Activated gamma-delta T cell treated with Interleukin-2 at 50 U/mL for 16 hours (primary cell): ENCODE measurements around the gene APMAP.

Source experiments
- DNase-seq: peaks from one replicate; pipeline ENCODE4 v3.0.0-alpha.2; 2020

The APMAP gene

DNA sequence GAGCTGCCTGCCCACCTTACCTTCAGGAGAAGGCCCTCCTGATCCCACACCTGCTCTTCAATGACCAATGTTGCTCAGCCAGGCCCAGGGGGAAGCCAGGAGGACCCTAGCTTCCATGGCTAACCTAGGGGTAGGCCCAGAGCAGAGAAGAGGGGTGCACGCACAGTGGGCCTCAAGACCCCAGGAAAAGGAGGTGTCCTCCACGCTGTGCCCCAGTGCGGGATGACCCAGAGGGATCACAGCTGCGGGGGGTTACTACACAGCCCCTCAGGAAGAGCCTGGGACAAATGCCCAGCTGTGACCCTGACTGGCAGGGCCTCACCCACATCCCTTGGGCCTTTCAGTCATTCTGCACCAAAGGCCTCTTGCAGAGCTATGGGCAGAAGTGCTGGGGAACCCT is 31.6 kb upstream of the APMAP start:
- no peak for DNase-seq

DNA sequence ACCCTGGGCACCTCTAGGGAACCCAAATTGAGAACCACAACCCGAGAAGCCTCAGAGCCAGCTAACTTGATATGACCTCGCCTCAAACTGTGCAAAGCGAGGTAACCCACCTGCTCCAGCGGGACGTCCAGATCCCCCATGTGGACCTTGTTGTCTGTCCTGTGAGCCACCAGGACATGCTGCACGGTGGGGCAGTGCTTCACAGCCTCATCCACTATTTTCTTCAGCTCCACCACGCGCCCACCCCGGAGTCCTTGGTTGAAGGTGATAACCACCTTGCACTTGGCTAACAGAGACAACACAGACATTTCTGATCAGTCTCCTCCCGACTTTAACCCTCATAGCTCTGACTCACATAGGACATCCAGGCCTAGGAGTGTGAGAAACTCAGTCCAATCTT is 30.8 kb upstream of the APMAP start:
- no peak for DNase-seq

DNA sequence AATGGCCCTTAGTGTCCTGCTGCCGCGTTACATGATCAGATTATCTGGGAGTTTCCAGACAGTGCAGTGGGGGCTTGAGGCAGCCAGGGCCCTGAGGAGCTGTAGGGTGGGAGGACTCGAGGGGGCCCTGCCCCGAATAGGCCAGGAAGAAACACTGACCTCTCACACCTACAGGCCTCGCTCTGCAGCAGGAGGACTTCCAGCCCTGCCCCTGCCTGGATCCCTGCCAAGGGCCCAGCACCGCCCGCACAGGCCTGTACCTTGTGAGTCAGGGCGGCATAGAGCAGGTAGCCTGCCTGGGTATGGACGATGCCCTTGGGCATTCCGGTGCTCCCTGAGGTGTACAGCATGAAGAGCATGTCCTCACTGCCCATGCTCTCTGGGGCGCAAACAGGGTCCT is 30.1 kb upstream of the APMAP start:
- no peak for DNase-seq

GRCh38 chr20:25021336-25021735 is 28.8 kb upstream of the APMAP start:
- DNase-seq: no peak

DNA sequence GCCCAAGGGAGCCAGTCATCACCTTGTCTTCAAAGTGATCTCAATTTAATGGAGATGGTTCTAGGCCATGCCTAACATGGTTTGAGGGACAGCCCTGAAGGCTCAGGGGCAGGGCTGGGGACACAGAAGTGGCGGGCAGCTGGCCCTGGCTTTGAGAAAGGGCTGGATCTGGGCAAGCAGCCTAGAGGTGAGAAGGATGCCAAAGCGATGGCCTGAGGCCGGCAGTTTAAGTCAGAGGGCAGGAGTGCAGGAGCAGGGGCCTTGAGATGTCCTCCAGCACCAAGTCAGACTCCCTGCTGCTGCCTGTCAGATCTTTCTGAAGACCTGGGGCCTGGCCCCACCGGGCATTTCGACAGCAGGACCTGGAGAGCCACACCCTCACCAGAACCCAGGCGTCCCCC is 28.4 kb upstream of the APMAP start:
- DNase-seq: no peak

GRCh38 chr20:25020345-25020744 is 27.8 kb upstream of the APMAP start:
- DNase-seq: no peak

- no peak for DNase-seq
Measured at GRCh38 chr20:25019381-25020155, 27.0 kb upstream of the APMAP start.

DNA sequence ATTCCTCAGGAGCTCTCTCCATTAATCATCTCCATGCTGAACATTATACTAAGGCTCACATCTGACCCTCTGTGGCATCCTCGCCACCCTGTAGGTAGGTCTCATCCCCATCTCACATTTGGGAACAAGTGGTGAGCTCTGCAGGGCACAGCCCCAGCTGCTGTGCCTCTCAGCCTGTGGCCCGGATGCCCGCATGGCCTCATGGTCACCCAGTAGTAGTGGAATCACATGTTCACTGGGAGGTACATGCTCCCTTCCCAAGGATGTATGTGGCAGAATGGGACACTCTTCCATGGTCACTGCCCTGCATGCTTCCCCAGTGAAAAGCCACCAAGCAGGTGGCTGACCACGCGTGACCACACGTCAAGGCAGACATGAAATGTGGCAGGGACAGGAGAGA is 26.3 kb upstream of the APMAP start:
- DNase-seq: no peak

GRCh38 chr20:25018425-25018824 is 25.9 kb upstream of the APMAP start:
- DNase-seq: no peak

DNA sequence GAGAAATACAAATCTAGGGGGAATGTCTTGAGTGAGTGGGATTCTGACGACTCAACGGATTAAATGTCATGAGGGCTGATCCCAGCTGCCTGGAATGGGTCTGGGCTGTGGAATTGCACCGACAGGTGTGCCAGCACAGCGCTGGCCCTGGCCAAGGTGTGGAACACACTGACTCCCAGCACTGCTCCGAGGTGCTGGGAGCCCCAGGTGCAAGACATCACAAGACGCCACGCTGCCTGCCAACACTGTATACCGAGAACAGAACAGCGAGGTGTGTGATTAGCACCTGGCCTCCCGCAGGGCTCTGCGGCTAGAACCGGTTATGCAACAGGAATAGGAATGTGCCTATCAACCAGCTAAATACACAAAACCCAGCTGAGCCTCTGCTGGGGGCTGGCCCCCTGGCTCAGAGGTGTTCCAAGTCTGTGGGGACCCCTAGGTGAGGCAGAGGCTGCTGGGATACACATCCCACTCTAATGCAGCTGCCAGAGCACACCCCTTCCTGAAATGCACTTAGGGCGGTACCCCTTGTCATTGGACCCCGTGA is 24.8 kb upstream of the APMAP start:
- DNase-seq: no peak

DNA sequence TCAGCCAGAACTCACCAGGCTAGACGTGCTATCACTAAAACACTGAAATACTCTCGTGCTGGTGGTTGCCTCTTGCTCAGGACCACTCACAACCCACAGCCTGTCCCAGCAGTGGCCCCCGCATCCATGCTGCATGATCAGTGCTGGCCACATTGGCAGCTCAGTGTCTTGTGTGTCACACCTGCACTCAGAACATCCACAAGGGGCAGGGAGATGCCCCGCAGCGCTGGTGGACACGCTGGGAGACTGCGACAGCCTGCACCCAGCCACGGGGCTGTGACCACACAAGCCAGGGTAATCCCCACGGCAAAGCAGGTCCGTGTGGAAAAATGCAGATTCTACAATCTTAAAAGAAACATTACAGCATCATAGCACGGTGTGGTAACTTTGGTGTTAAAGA is 23.9 kb upstream of the APMAP start:
- DNase-seq: no peak

DNA sequence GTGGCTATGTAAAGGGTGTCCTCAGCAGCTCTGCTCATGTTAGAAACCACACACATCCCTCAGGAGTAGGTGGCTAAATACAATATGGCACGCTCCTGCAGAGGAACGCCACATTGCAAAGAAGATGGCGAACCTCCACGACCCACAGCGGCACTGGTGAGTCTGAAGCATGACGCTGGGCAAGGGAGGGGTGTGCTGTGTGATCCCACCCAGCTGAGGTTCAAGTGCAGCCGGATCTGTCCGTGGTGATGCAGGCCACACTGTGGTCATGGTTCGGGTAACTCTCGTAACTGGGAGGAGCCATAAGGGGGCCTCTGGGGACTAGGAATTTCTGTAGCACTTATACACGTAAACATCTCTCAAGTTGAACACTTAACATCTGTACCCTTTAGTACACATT is 23.4 kb upstream of the APMAP start:
- DNase-seq: no peak

DNA sequence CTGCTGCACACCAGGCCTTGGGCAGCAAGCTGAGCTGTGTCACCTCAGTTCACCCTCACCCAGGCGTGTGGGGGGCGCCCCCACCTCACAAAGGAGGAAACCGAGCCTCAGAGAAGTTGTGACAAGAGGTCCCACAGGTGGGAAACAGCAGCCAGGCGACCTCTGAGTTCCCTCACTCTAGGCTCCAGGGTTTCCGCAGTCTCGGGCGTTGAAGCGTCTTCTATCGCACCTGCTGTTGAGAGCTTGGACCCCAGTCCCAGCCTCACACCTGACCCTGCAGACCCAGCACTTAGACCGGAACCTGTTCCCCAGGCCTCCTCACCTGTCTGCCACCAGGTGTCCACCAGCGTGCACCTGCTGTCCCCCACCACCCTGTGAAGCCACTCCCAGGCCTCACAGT is 22.3 kb upstream of the APMAP start:
- DNase-seq: no peak

DNA sequence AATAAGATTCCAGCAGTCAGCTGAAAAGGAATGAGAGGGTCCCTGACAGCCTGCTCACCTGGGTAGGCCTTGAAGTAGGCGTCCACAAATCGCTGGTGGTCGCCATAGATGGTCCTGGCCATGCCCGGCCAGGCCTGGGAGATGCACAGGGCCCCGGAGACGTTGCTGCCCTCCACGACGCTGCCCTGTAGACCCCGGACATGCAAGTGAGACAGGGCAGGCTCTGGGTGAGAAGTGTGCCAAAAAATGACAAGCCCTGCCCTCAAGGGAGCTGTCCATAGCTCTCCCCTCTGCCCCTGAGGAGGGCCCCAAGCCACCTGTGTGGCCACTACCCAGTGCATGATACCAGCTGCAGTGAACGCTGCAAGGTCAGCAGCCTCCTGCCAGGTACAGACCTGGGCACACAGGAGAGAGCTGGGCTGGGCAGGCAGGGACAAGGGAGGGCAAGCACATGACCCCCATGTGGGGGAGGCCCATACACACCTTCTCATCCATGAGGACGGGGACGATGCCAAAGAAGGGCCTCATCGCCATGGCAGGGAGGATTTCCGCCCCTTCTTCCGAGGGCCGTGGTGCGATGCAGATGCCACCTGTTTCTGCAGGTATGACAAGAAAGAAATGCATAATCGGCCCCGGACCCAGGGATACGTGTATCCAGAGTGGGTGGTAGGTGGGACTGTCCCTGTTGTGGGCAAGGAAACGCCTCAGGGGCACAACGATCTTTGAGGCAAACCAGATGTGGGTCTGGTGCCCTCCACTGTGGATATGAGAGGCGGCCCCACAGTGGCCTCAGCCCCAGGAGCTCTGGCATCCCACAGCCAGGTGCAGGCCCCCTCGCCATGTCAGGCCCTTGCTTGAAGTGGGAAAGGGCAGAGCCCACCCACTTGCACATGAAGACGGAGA is 21.2 kb upstream of the APMAP start:
- DNase-seq: no peak

DNA sequence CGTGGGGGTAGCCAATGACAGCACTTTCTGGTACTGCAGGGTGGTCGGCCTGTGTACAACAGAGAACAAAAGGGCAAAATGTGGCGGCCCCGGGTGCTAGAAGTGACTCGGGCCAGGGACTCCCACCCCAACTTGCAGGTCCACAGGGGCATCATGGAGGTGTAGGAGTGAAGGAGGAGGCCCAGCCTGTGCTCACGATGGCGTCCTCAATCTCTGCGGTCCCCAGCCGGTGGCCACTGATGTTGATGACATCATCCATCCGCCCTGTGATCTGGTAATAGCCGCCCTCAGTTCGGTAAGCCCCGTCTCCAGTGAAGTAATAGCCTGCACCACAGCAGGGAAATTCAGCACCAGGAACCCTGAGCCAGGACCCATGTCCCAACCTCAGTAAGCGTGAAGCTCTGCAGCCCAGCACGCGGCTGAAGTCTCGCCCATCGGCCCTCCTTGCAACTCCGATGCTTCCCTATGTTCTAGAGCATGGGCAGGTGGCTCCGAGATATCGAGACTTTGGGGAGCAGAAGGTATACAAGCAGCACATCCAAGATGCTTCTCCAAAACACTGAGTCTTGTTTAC is 20.2 kb upstream of the APMAP start:
- DNase-seq: no peak

DNA sequence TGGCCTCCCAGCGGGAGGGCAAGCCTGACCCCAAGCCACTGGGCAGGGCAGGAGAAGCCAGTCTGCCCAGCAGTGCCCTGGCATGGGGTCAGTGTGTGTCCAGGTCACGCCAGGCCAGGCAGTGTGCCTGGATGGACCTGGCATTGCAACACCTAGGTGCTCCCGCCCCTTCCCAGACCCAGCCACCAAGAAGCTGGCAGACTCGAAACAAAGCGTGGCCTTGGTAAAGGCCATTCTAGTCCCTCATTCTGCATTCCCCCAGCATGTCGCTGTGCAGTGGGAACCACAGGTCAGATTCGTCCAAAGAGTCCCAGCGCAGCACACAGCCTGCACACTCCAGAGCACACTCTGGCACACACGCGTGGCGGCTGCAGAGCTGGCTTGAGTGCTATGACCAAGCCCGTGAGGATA is 19.3 kb upstream of the APMAP start:
- DNase-seq: no peak

DNA sequence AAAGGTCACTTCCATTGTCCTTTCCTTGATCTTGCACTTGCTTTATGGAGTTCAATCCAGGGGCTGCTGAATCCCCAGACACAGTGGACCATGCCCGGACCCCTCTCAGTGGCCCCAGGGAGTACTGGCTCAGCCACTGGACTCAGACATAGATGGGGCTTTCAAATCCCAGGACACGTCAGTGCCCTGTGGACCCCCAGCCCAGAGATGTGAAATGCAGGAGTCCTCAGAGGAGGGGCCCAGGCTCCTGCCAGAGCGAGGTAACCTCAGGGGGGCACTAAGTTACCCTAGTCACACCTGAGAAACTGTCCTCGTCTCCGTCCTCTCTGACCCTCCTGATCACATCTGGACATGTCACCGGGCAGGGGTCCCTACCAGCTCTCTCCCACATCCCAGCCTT is 18.7 kb upstream of the APMAP start:
- DNase-seq: no peak

GRCh38 chr20:25009218-25010145 is 16.9 kb upstream of the APMAP start:
- no peak for DNase-seq

- no peak for DNase-seq
Measured at GRCh38 chr20:25008388-25009217, 16.1 kb upstream of the APMAP start.

DNA sequence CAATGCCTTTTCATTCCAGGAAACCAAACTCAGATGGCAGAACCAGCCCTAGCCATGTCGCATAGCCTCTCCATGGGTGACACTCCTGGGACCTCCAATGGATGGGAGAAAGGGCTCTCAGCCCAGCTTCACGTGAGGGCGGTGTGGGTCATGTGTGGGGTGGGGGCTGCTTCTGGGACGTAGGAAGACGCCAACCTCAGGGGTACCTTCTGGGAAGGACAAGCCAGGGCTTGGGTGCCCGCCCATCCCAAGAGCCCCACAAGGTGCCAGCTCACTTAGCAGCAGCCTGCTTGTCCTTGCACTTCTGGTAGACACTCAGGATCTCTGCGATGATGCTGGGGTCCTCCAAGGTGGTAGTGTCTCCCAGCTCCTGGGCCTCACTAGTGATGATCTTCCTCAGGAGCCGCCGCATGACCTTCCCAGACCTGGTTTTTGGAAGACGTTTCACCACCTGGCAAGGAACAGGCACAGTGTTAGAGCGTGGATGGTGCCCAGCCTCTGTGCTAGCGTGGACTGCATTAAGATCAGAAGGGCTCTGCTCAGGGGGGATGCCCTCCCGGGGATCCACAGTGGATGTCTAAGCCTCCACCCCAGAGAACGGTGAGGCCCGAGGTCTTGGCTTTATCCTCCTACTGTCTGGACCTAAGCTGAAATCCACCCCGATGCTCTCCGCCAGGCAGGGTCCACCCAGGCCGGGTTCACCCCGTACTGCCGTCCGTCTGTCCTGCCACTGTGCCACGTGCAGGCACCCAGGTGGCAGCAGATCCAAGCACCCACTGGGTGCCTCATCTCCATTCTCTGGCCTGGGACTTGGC is 15.1 kb upstream of the APMAP start:
- DNase-seq: no peak
